Neural cell (in vitro differentiated cells): ENCODE results near the gene NRAS. TPM values are rescaled to one million over a fixed set of nuclear protein-coding genes. Genes with fewer than 3 reads are reported as not detected.

Experiments used
- H2AFZ ChIP-seq: fragments of 200-600, 300-800 bp; sonication (generic), shearing (Covaris generic); 2 replicates; pipeline ENCODE4 v1.6.0; 2014; ENCODE audit warnings: low read depth, mild to moderate bottlenecking, antibody characterized with exemption, low read length, moderate library complexity
- H3F3A ChIP-seq: fragments of 200-600 bp; shearing (Covaris generic); 2 replicates; pipeline ENCODE4 v1.6.1; 2016; ENCODE audit warnings: mild to moderate bottlenecking, moderate library complexity, mixed read lengths, antibody characterized with exemption, low read length; ENCODE audit not compliant: insufficient read depth, poor library complexity, severe bottlenecking
- H3K27ac ChIP-seq: fragments of 200-600, 300-800 bp; sonication (generic), shearing (Covaris generic); 2 replicates; pipeline ENCODE4 v1.5.1; 2014; ENCODE audit warnings: mild to moderate bottlenecking, low read length, moderate library complexity
- H3K27me3 ChIP-seq: fragments of 300-800, 200-600 bp; sonication (generic), shearing (Covaris generic); 2 replicates; pipeline ENCODE4 v1.6.0; 2014; ENCODE audit warnings: mild to moderate bottlenecking, low read depth, low read length, moderate library complexity; ENCODE audit not compliant: insufficient read depth
- H3K36me3 ChIP-seq: fragments of 300-800, 200-600 bp; sonication (generic), shearing (Covaris generic); 2 replicates; pipeline ENCODE4 v1.5.1; 2014; ENCODE audit warnings: mild to moderate bottlenecking, antibody characterized with exemption, low read length, moderate library complexity; ENCODE audit not compliant: insufficient read depth
- H3K4me2 ChIP-seq: fragments of 300-800, 200-600 bp; sonication (generic), shearing (Covaris generic); 2 replicates; pipeline ENCODE4 v1.6.0; 2014; ENCODE audit warnings: mild to moderate bottlenecking, low read length
- H3K4me3 ChIP-seq: fragments of 300-800, 200-600 bp; sonication (generic), shearing (Covaris generic); 2 replicates; pipeline ENCODE4 v1.5.1; 2014; ENCODE audit warnings: mild to moderate bottlenecking, low read length, moderate library complexity
- H3K79me2 ChIP-seq: fragments of 200-600 bp; shearing (Covaris generic); replicated peaks from 2 replicates; pipeline ENCODE4 v1.6.0; 2014; ENCODE audit warnings: mild to moderate bottlenecking, low read length, moderate library complexity; ENCODE audit not compliant: insufficient read depth
- H3K9ac ChIP-seq: fragments of 300-800, 200-600 bp; sonication (generic), shearing (Covaris generic); 2 replicates; pipeline ENCODE4 v1.6.1; 2016; ENCODE audit warnings: mild to moderate bottlenecking, low read length, mixed read lengths
- H3K9me2 ChIP-seq: fragments of 200-600 bp; shearing (Covaris generic); 2 replicates; pipeline ENCODE4 v1.6.1; 2016; ENCODE audit warnings: mild to moderate bottlenecking, low read length, mixed read lengths; ENCODE audit not compliant: insufficient read depth
- H3K9me3 ChIP-seq: fragments of 200-600, 300-800 bp; sonication (generic), shearing (Covaris generic); 2 replicates; pipeline ENCODE4 v1.6.1; 2016; ENCODE audit warnings: mild to moderate bottlenecking, mixed run types, low read length, moderate library complexity, mixed read lengths
- H4K20me1 ChIP-seq: fragments of 200-600 bp; shearing (Covaris generic); 2 replicates; pipeline ENCODE4 v1.6.1; 2016; ENCODE audit warnings: mild to moderate bottlenecking, mixed run types; ENCODE audit not compliant: insufficient read depth
- CTCF ChIP-seq: fragments of 450-650 bp; IDR thresholded peaks from 2 replicates; pipeline ENCODE4 v1.5.1; 2014; ENCODE audit warnings: antibody characterized with exemption, mild to moderate bottlenecking, moderate library complexity; ENCODE audit not compliant: poor library complexity, severe bottlenecking
- EP300 ChIP-seq: fragments of 450-650 bp; conservative IDR thresholded peaks from 2 replicates; pipeline ENCODE4 v1.6.1; 2014; ENCODE audit warnings: antibody characterized with exemption, mild to moderate bottlenecking, moderate library complexity; ENCODE audit not compliant: poor library complexity, severe bottlenecking
- EZH2 ChIP-seq: fragments of 200-600, 300-800 bp; shearing (Covaris generic), sonication (generic); IDR thresholded peaks from 2 replicates; pipeline ENCODE4 v1.6.1; 2014; ENCODE audit warnings: antibody characterized with exemption, low read length, borderline replicate concordance, mild to moderate bottlenecking; ENCODE audit not compliant: insufficient read depth, poor library complexity, severe bottlenecking
- MXI1 ChIP-seq: fragments of 450-650 bp; conservative IDR thresholded peaks from 2 replicates; pipeline ENCODE4 v1.6.1; 2014; ENCODE audit warnings: antibody characterized with exemption, mild to moderate bottlenecking; ENCODE audit not compliant: poor library complexity, severe bottlenecking
- POLR2AphosphoS5 ChIP-seq: IDR thresholded peaks from 2 replicates; pipeline ENCODE4 v1.6.1; 2012
- RAD21 ChIP-seq: fragments of 450-650 bp; conservative IDR thresholded peaks from 2 replicates; pipeline ENCODE4 v1.6.1; 2014; ENCODE audit warnings: antibody characterized with exemption, mild to moderate bottlenecking, moderate library complexity
- REST ChIP-seq: IDR thresholded peaks from 2 replicates; pipeline ENCODE4 v1.6.1; 2012; ENCODE audit warnings: borderline replicate concordance
- SMC3 ChIP-seq: fragments of 450-650 bp; conservative IDR thresholded peaks from 2 replicates; pipeline ENCODE4 v1.6.1; 2014; ENCODE audit warnings: antibody characterized with exemption, mild to moderate bottlenecking, moderate library complexity; ENCODE audit not compliant: poor library complexity
- TAF1 ChIP-seq: IDR thresholded peaks from 2 replicates; pipeline ENCODE4 v1.6.1; 2012; ENCODE audit warnings: low read depth
- polyA plus RNA-seq: library from polyadenylated mRNA; depleted of rRNA; stranded (reverse); fragments of >200 nt; gene quantifications from 2 replicates; pipeline ENCODE4 v1.2.3, GENCODE V29; 2014

The NRAS gene
- polyA plus RNA-seq, 1 donor from 2014 or later: 56.5 TPM

- TF ChIP-seq EZH2 (no peak), TAF1 (no peak), RAD21 (no peak), POLR2AphosphoS5 (no peak), CTCF (no peak), REST (no peak), EP300 (no peak), MXI1 (no peak), SMC3 (no peak)
Measured at GRCh38 chr1:114701931-114702330, 14.6 kb downstream of the NRAS start.

GRCh38 chr1:114700036-114700600, 16.5 kb downstream of the NRAS start:
- Histone ChIP-seq H4K20me1 (no peaks in the 10 kb centered on the region), H3K27ac (no peak overlapping the region), H3K79me2 (no peaks in the 10 kb centered on the region), H3K4me2 (no peak overlapping the region), H3K27me3 (no peaks in the 10 kb centered on the region), H2AFZ (no peak overlapping the region), H3K9me3 (no peaks in the 10 kb centered on the region), H3K4me3 (no peak overlapping the region), H3K36me3 (no peaks in the 10 kb centered on the region), H3F3A (no peaks in the 10 kb centered on the region), H3K9ac (no peak overlapping the region), H3K9me2 (no peaks in the 10 kb centered on the region)
- TF ChIP-seq MXI1 (no peak), EZH2 (no peak), CTCF (no peak), POLR2AphosphoS5 (no peak), SMC3 (no peak), RAD21 (no peak), REST (no peak), TAF1 (no peak), EP300 (no peak)

More at GRCh38 chr1:114701931-114702330, 14.6 kb downstream of the NRAS start:
- no peaks in the 10 kb centered on the region for H3K9me3 ChIP-seq
- no peaks in the 10 kb centered on the region for H3K79me2 ChIP-seq
- H3K27me3 ChIP-seq: no peaks in the 10 kb centered on the region
- H3K36me3 ChIP-seq: peaks cover 3% of the 10 kb centered on the region
- H2AFZ ChIP-seq: no peak overlapping the region
- H3K9me2 ChIP-seq: no peaks in the 10 kb centered on the region
- no peak overlapping the region for H3K9ac ChIP-seq
- no peaks in the 10 kb centered on the region for H3F3A ChIP-seq
- H4K20me1 ChIP-seq: no peaks in the 10 kb centered on the region
- no peak overlapping the region for H3K4me3 ChIP-seq
- no peak overlapping the region for H3K27ac ChIP-seq
- H3K4me2 ChIP-seq: no peak overlapping the region
